Measurements from ENCODE around the gene SPAG9. TPM values are rescaled to one million over a fixed set of nuclear protein-coding genes. Genes with fewer than 3 reads are reported as not detected.

SPAG9 gene
- total RNA-seq, 1 experiment from 2014 or later = 77.6 TPM

Other genes with a start within 250 kb of the SPAG9 start
- gene NME1, start 32.7 kb upstream of the SPAG9 start, total RNA-seq (2021; ENCODE audit: unreplicated experiment) = 510 TPM
- gene NME2, start 45.5 kb upstream of the SPAG9 start, total RNA-seq (2021; ENCODE audit: unreplicated experiment) = 1,287 TPM
- gene MBTD1, start 139.2 kb upstream of the SPAG9 start, total RNA-seq (2021; ENCODE audit: unreplicated experiment) = 27.3 TPM
- gene UTP18, start 139.7 kb upstream of the SPAG9 start, total RNA-seq (2021; ENCODE audit: unreplicated experiment) = 92.6 TPM